Lower leg skin (tissue), 4 donors: ENCODE data around the gene CREB5. TPM values are rescaled to one million over a fixed set of nuclear protein-coding genes. Genes with fewer than 3 reads are reported as not detected.

ENCODE experiments used
- DNase-seq, 2 donors: peaks; one replicate each; pipeline ENCODE4 v3.0.0-alpha.2; 2019; ENCODE audit warnings: low spot score in 2 of 2
- H3K4me3 ChIP-seq: fragments of 200-600 bp; sonication (generic); 2 replicates; pipeline ENCODE4 v1.5.1; 2017; ENCODE audit warnings: mild to moderate bottlenecking, low read depth; ENCODE audit not compliant: poor library complexity, severe bottlenecking
- CTCF ChIP-seq, 3 donors: fragments of 450-650 bp; IDR thresholded peaks; one replicate each; pipeline ENCODE4 v1.5.1; 2016; ENCODE audit warnings: antibody characterized with exemption in 3 of 3, mild to moderate bottlenecking in 3 of 3, moderate library complexity in 2 of 3
- POLR2A ChIP-seq, 2 donors: fragments of 450-650 bp; IDR thresholded peaks; one replicate each; pipeline ENCODE4 v1.6.1; 2016 to 2017; ENCODE audit warnings: antibody characterized with exemption in 2 of 2, mild to moderate bottlenecking in 1 of 2, moderate library complexity in 1 of 2
- WGBS, 2 donors: methylation state at CpG; one replicate each; pipeline ENCODE4 v1.1.5; 2018; 5-methylcytosine and 5-hydroxymethylcytosine counted together
- intact Hi-C: fragments of 100-400 bp; cut with DNase I; formaldehyde crosslinking; loops from one replicate; pipeline ENCODE4 v1.15.0; 2023; ENCODE audit warnings: low total_unique reads
- total RNA-seq, 4 donors: library from RNA; depleted of rRNA; stranded (reverse); fragments of >200 nt; gene quantifications; one replicate each; pipeline ENCODE4 v1.1.0, GENCODE V29; 2016

CREB5 gene
- total RNA-seq, 4 donors from 2014 or later, result 2.5 to 15.0 (median 5.4) TPM

GRCh38 chr7:28842769-28843295 is 430.5 kb downstream of the CREB5 start:
- TF ChIP-seq CTCF (IDR thresholded peaks at IDR 0.05), result no peak
- no peak for TF ChIP-seq POLR2A (IDR thresholded peaks at IDR 0.05)
- no peak overlapping the region for H3K4me3 ChIP-seq
- intact Hi-C loops, result no loop called here
- no peak for DNase-seq
- WGBS, 2 donors, result 89 to 95% methylated on average over 1 of the region's 1 CpG

GRCh38 chr7:28845106-28845505 is 432.8 kb downstream of the CREB5 start:
- intact Hi-C loops, result no loop called here
- no peak for DNase-seq
- 86 to 88% methylated on average over 1 of the region's 1 CpG for WGBS, 2 donors
- TF ChIP-seq CTCF (IDR thresholded peaks at IDR 0.05) (no peak), POLR2A (IDR thresholded peaks at IDR 0.05) (no peak)
- H3K4me3 ChIP-seq, result no peak overlapping the region

- 57 to 82% methylated on average over 10 of the region's 10 CpGs for WGBS, 2 donors
- intact Hi-C loops, result no loop called here
- DNase-seq, result no peak
- H3K4me3 ChIP-seq, result no peak overlapping the region
- no peak for TF ChIP-seq CTCF (IDR thresholded peaks at IDR 0.05)
- TF ChIP-seq POLR2A (IDR thresholded peaks at IDR 0.05), result no peak
These were observed 434.9 kb downstream of the CREB5 start for GRCh38 chr7:28847176-28847575.

GRCh38 chr7:28847681-28848080 is 435.4 kb downstream of the CREB5 start:
- intact Hi-C loops, result no loop called here
- H3K4me3 ChIP-seq, result no peak overlapping the region
- no peak for TF ChIP-seq POLR2A (IDR thresholded peaks at IDR 0.05)
- no peak for TF ChIP-seq CTCF (IDR thresholded peaks at IDR 0.05)
- WGBS, 2 donors, result 63 to 75% methylated on average over 12 to 13 of the region's 13 CpGs
- DNase-seq, result peak; percentile 55 to 94

- no peak for TF ChIP-seq CTCF (IDR thresholded peaks at IDR 0.05)
- TF ChIP-seq POLR2A (IDR thresholded peaks at IDR 0.05), result no peak
- no peak for DNase-seq
- WGBS, 2 donors, result 94 to 96% methylated on average over 15 of the region's 15 CpGs
- H3K4me3 ChIP-seq, result no peak overlapping the region
- intact Hi-C loops, result no loop called here
These were observed 436.6 kb downstream of the CREB5 start for GRCh38 chr7:28848906-28849305.

- intact Hi-C loops, result loop anchor here (10.0 kb wide), 1 partner anchor 466 kb away; no protein-coding TSS in a partner anchor
- H3K4me3 ChIP-seq, result no peak overlapping the region
- no peak for TF ChIP-seq POLR2A (IDR thresholded peaks at IDR 0.05)
- no peak for DNase-seq
These were observed 438.4 kb downstream of the CREB5 start for GRCh38 chr7:28850699-28851098.
